Lower lobe of right lung (tissue), 2 donors: ENCODE measurements around the gene ZNF629. TPM values are rescaled to one million over a fixed set of nuclear protein-coding genes. Genes with fewer than 3 reads are reported as not detected.

Experiments
- ATAC-seq, 2 donors: fragments of 200-7000 bp; cut with Tn5 transposase; one replicate each; pipeline ENCODE4 v1.9.1; 2020 to 2022; ENCODE audit warnings: mild to moderate bottlenecking in 2 of 2, moderate library complexity in 2 of 2
- DNase-seq: peaks from one replicate; pipeline ENCODE4 v3.0.0-alpha.2; 2020
- H3K27ac ChIP-seq: fragments of 200-600 bp; one replicate; pipeline ENCODE4 v1.8.0; 2022
- H3K27me3 ChIP-seq: fragments of 200-600 bp; one replicate; pipeline ENCODE4 v1.8.0; 2022; ENCODE audit warnings: low read depth
- H3K36me3 ChIP-seq: fragments of 200-600 bp; one replicate; pipeline ENCODE4 v1.8.0; 2022; ENCODE audit warnings: mild to moderate bottlenecking
- H3K4me1 ChIP-seq: fragments of 200-600 bp; one replicate; pipeline ENCODE4 v1.8.0; 2022
- H3K4me3 ChIP-seq: fragments of 200-600 bp; one replicate; pipeline ENCODE4 v1.8.0; 2022; ENCODE audit warnings: mild to moderate bottlenecking
- H3K9me3 ChIP-seq: fragments of 200-600 bp; one replicate; pipeline ENCODE4 v1.8.0; 2022
- CTCF ChIP-seq: fragments of 200-600 bp; IDR thresholded peaks from one replicate; pipeline ENCODE4 v1.8.0; 2022; ENCODE audit warnings: antibody characterized with exemption, mild to moderate bottlenecking
- intact Hi-C: fragments of 100-400 bp; cut with DNase I; formaldehyde crosslinking; loops from one replicate; pipeline ENCODE4 v1.11.0; 2022
- total RNA-seq: library from RNA; stranded (reverse); fragmentation: NEBNext Ultra II Directional; extraction: Animal tissue kit (Norgen Biotek cat#: 25700); gene quantifications from one replicate; pipeline ENCODE4 v1.2.1, GENCODE V29; 2021
- donor health status: DM: no; HTN: yes; CAD: no; lungs with severe emphysema.

The ZNF629 gene
- total RNA-seq, 1 donor from 2014 or later, result 11.9 TPM

- ATAC-seq (peak; percentile 98), DNase-seq (peak; percentile 93)
- Histone ChIP-seq H3K27me3 (no peaks in the 10 kb centered on the region), H3K36me3 (no peaks in the 10 kb centered on the region), H3K27ac (peak overlapping the region; percentile 92), H3K4me1 (peaks cover 21% of the 10 kb centered on the region), H3K9me3 (no peaks in the 10 kb centered on the region), H3K4me3 (peak overlapping the region; percentile 90)
- TF ChIP-seq CTCF, result no peak
- intact Hi-C loops, result no loop called here
Observed at GRCh38 chr16:30805370-30806169, 18.6 kb upstream of the ZNF629 start.

DNA sequence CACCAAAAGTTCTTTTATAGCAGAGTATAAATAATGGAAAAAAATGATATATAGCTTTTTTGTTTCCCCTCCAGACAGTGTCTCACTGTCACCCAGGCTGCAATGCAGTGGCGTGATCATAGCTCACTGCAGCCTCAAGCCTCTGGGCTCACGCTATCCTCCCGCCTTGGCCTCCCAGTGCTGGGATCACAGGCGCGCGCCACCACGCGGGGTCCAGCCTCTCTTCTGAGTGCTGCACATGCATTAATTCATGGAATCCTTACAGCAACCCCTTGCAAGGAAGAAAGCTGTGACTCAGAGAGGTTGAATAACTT is 18.0 kb upstream of the ZNF629 start:
- H3K4me1 ChIP-seq, result peaks cover 21% of the 10 kb centered on the region
- H3K4me3 ChIP-seq, result peak overlapping the region; percentile 90
- H3K27me3 ChIP-seq, result no peaks in the 10 kb centered on the region
- TF ChIP-seq CTCF, result no peak
- no peaks in the 10 kb centered on the region for H3K9me3 ChIP-seq
- H3K27ac ChIP-seq, result peak overlapping the region; percentile 92
- no peaks in the 10 kb centered on the region for H3K36me3 ChIP-seq
- DNase-seq, result peak; percentile 52
- intact Hi-C loops, result no loop called here
- peak; percentile 7 to 43 for ATAC-seq

- intact Hi-C loops, result no loop called here
Observed at GRCh38 chr16:30802936-30803335, 15.9 kb upstream of the ZNF629 start.

DNA sequence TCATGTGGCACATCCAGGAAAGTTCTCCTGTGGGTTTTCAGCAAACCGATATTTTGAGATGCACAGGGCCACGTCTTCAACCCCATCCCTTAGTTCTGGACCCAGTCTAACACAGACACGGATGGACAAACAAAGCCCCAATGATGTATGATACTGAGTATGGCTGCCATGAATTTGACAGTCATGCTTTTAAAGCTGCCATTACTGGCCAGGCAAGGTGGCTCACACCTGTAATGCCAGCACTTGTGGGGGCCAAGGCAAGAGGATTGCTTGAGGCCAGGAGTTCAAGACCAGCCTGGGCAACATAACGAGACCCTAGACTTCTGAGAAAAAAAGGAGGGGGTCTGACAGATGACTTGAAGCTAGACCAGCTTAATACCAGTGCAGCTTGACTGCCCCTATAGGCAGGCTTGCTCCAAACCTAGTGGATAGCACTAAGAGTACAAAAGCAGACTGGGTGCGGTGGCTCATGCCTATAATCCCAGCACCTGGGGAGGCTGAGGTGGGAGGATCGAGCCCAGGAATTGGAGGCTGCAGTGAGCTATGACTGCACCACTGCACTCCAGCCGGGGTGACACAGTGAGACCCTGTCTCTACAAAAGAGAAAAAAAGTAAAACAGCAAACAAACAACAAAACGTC is 10.8 kb upstream of the ZNF629 start:
- Histone ChIP-seq H3K4me1 (no peaks in the 10 kb centered on the region), H3K36me3 (no peaks in the 10 kb centered on the region), H3K27ac (no peak overlapping the region), H3K27me3 (no peaks in the 10 kb centered on the region), H3K4me3 (no peak overlapping the region), H3K9me3 (no peaks in the 10 kb centered on the region)
- no peak for ATAC-seq
- no peak for DNase-seq
- intact Hi-C loops, result no loop called here
- no peak for TF ChIP-seq CTCF

More at GRCh38 chr16:30802936-30803335, 15.9 kb upstream of the ZNF629 start:
- no peak overlapping the region for H3K27ac ChIP-seq
- peaks cover 21% of the 10 kb centered on the region for H3K4me1 ChIP-seq
- H3K27me3 ChIP-seq, result no peaks in the 10 kb centered on the region
- no peaks in the 10 kb centered on the region for H3K9me3 ChIP-seq
- TF ChIP-seq CTCF, result no peak
- DNase-seq, result no peak
- ATAC-seq, result no peak
- H3K36me3 ChIP-seq, result no peaks in the 10 kb centered on the region
- no peak overlapping the region for H3K4me3 ChIP-seq

- intact Hi-C loops, result no loop called here
- Histone ChIP-seq H3K36me3 (no peaks in the 10 kb centered on the region), H3K27me3 (no peaks in the 10 kb centered on the region)
Observed at GRCh38 chr16:30794634-30795033, 7.6 kb upstream of the ZNF629 start.

More at GRCh38 chr16:30794634-30795033, 7.6 kb upstream of the ZNF629 start:
- H3K4me1 ChIP-seq, result no peaks in the 10 kb centered on the region
- H3K9me3 ChIP-seq, result no peaks in the 10 kb centered on the region
- no peak for TF ChIP-seq CTCF
- no peak overlapping the region for H3K27ac ChIP-seq
- ATAC-seq (no peak), DNase-seq (no peak)
- H3K4me3 ChIP-seq, result no peak overlapping the region
